OCI-LY7 (cell line): ENCODE data around the gene NPHP1.
"Not testable (repeated sequence)": the region's sequence is repeated elsewhere in the genome, so short reads cannot be mapped to it uniquely, and the experiment has no call there.

Source experiments
- CTCF ChIP-seq: fragments of 200-600 bp; sonication (generic); conservative IDR thresholded peaks from 2 replicates; pipeline ENCODE4 v1.5.1; 2014; ENCODE audit warnings: mild to moderate bottlenecking, antibody characterized with exemption, low read length, moderate library complexity, mixed read lengths
- EZH2phosphoT487 ChIP-seq: fragments of 200-600 bp; sonication (generic); IDR thresholded peaks from 2 replicates; pipeline ENCODE4 v1.6.1; 2018; ENCODE audit warnings: low read depth, borderline replicate concordance, mild to moderate bottlenecking, mixed run types, antibody characterized with exemption, low read length, moderate library complexity, mixed read lengths

DNA sequence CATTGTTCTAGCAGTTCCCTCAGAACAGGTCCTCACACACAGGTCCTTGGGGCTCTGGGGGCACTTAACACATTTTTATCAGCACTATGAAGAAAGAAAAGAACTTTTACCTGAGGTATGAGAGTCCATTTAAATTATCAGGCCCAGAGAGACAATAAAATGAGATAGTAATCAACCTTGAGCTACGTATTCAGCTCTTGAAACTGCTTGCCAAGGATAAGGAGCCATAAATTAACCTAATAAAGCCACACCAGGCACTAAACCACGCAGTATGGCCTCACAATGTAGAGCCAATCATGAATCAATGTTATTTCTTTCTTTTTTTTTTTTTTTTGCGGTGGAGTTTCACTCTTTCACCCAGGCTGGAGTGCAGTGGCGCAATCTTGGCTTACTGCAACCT is 126.7 kb downstream of the NPHP1 start:
- not testable (repeated sequence) for TF ChIP-seq CTCF, EZH2phosphoT487
